GM12875 (cell line): ENCODE data around the gene SLC16A14.

ENCODE experiments used
- H3K4me3 ChIP-seq: one replicate; pipeline ENCODE4 v1.5.1; 2011; ENCODE audit warnings: low read depth, low read length, control low read depth
- TF ChIP-seq, protein P1 (sequence below): IDR thresholded peaks from 2 replicates; pipeline ENCODE4 v1.5.1; 2011; ENCODE audit warnings: low read depth, mild to moderate bottlenecking, control low read depth, inconsistent platforms, low read length, moderate library complexity, borderline replicate concordance; ENCODE audit not compliant: insufficient read depth

Gene SLC16A14

GRCh38 chr2:230060672-230061293, 7.9 kb downstream of the SLC16A14 start:
- no peak overlapping the region for H3K4me3 ChIP-seq

DNA sequence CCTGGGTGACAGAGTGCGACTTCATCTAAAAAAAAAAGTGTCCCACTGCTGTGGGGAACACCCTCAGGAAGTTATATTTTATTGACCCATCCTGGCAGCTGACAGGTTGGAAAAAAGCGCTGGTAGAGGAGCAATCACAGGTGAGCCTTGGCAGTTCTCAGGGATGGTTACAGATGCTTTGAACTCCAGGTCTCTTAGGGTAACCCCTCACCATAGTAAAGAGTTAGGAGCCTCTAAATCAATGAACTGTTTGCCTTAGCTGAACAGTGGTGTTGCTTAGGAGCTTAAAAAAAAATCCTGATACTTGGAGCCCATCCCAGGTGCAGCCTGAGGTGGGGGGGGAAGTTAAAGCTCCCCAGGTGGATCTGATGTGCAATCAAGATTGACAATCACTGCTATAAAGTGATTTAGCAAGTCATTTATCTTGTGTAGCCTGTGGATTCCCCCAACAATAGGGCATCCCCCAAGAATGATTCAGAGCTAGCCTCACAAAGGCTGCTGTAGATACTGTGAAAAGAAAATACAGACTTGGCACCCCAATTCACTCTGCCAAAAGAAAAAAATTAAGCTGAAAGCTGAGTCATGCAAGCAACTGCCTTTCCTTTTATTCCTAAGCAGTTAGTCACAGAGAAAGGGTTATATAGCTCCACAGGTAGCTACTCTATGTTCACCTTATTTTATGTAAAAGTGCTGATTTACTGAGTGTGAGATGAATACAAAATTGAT, 14.8 kb downstream of the SLC16A14 start:
- H3K4me3 ChIP-seq = no peak overlapping the region
- TF ChIP-seq, protein P1, sequence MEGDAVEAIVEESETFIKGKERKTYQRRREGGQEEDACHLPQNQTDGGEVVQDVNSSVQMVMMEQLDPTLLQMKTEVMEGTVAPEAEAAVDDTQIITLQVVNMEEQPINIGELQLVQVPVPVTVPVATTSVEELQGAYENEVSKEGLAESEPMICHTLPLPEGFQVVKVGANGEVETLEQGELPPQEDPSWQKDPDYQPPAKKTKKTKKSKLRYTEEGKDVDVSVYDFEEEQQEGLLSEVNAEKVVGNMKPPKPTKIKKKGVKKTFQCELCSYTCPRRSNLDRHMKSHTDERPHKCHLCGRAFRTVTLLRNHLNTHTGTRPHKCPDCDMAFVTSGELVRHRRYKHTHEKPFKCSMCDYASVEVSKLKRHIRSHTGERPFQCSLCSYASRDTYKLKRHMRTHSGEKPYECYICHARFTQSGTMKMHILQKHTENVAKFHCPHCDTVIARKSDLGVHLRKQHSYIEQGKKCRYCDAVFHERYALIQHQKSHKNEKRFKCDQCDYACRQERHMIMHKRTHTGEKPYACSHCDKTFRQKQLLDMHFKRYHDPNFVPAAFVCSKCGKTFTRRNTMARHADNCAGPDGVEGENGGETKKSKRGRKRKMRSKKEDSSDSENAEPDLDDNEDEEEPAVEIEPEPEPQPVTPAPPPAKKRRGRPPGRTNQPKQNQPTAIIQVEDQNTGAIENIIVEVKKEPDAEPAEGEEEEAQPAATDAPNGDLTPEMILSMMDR = no peak

More at GRCh38 chr2:230060672-230061293, 7.9 kb downstream of the SLC16A14 start:
- TF ChIP-seq, protein P1 = no peak

GRCh38 chr2:230052299-230052698, 16.4 kb downstream of the SLC16A14 start:
- H3K4me3 ChIP-seq = no peak overlapping the region
- TF ChIP-seq, protein P1 = no peak

DNA sequence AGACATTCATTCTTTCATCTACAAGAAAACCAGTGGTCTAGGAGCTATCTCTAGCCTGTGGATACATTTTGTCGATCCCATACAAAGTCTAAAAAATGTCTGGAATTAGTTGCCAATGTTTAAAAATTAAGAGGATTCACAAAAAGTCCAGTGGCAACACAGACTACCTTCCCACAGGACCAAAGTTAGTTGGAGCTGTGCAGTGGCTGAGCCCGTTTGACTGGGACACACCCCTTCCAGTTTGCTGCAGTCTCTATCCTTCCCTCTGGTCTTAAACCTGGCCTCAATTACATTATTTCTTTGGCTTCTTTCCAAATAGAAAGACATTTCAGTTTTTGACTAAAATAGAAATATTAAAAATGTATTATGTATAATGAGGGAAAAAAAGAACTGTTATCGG, 18.6 kb downstream of the SLC16A14 start:
- H3K4me3 ChIP-seq = no peak overlapping the region
- TF ChIP-seq, protein P1 = no peak

- H3K4me3 ChIP-seq = no peak overlapping the region
- TF ChIP-seq, protein P1 = no peak
Observed at GRCh38 chr2:230048010-230048671, 20.6 kb downstream of the SLC16A14 start.

GRCh38 chr2:230046491-230046890, 22.2 kb downstream of the SLC16A14 start:
- TF ChIP-seq, protein P1 = no peak

More at GRCh38 chr2:230046491-230046890, 22.2 kb downstream of the SLC16A14 start:
- H3K4me3 ChIP-seq = no peak overlapping the region
